ENCODE results near the gene RUVBL1. TPM values are rescaled to one million over a fixed set of nuclear protein-coding genes. Genes with fewer than 3 reads are reported as not detected.

The RUVBL1 gene
- total and polyA plus RNA-seq, 2 experiments from 2014 or later: 29.7 to 33.5 TPM

DNA sequence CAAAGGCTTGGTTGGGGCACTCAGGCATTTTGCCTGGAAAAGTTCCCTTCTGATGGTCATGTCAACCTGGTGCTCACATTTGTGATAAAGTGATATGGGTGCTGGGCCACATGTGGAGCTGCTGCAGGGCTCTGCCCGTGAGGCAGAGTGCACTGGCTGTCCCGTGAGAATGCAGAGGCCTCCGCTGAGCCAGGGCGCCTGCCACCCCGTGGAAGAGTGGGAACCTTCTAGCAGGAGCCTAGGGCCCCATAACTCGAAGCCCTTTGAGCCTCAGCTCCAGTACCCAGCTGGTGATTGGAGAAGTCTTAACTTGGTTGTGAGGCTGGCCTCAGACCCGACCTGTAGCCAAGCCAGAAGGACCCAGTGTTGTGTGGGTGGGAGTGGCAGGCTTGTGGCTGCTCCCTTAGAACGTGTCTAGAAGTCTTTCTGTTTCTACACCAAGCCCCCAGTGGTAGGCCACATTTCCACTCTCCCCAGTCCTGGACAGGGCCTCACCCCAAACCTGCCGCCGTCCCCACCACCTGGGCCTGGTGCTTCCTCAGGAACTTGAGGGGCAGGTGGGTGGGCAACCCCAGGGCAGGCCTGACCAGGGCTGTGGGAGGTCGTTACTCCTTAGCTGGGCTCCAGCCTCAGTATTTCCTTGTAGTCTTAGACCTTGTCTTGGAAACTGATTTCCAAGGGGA, 51.7 kb downstream of the RUVBL1 start:
- TF ChIP-seq, protein P1, sequence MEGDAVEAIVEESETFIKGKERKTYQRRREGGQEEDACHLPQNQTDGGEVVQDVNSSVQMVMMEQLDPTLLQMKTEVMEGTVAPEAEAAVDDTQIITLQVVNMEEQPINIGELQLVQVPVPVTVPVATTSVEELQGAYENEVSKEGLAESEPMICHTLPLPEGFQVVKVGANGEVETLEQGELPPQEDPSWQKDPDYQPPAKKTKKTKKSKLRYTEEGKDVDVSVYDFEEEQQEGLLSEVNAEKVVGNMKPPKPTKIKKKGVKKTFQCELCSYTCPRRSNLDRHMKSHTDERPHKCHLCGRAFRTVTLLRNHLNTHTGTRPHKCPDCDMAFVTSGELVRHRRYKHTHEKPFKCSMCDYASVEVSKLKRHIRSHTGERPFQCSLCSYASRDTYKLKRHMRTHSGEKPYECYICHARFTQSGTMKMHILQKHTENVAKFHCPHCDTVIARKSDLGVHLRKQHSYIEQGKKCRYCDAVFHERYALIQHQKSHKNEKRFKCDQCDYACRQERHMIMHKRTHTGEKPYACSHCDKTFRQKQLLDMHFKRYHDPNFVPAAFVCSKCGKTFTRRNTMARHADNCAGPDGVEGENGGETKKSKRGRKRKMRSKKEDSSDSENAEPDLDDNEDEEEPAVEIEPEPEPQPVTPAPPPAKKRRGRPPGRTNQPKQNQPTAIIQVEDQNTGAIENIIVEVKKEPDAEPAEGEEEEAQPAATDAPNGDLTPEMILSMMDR (IDR thresholded peaks at IDR 0.05; ENCODE audit: poor library complexity): no peak
- TF ChIP-seq EZH2phosphoT487 (IDR thresholded peaks at IDR 0.05; ENCODE audit: low read depth, severe bottlenecking, unreplicated experiment) (no peak), EZH2 (IDR thresholded peaks at IDR 0.05; ENCODE audit: borderline replicate concordance) (no peak)
- Histone ChIP-seq H3K27me3 (no peaks in the 10 kb centered on the region), H3K4me3 (no peak overlapping the region), H4K20me1 (ENCODE audit: insufficient read depth, poor library complexity, severe bottlenecking) (peaks cover 30% of the 10 kb centered on the region), H3K27ac (no peak overlapping the region), H3K4me1 (ENCODE audit: insufficient read depth) (peaks cover 18% of the 10 kb centered on the region), H3K36me3 (replicated peaks; ENCODE audit: insufficient read depth, low read depth) (no peaks in the 10 kb centered on the region), H3K4me2 (no peak overlapping the region), H3K79me2 (no peaks in the 10 kb centered on the region), H3K9me2 (replicated peaks; ENCODE audit: insufficient read depth) (no peaks in the 10 kb centered on the region), H3K9me3 (ENCODE audit: low read depth) (no peaks in the 10 kb centered on the region), H2AFZ (no peak overlapping the region)
- 93% methylated on average over 11 of the region's 11 CpGs for WGBS (ENCODE audit: low lambda C conversion rate, missing lambda C conversion rate)
- DNase-seq (ENCODE audit: low spot score): no peak

DNA sequence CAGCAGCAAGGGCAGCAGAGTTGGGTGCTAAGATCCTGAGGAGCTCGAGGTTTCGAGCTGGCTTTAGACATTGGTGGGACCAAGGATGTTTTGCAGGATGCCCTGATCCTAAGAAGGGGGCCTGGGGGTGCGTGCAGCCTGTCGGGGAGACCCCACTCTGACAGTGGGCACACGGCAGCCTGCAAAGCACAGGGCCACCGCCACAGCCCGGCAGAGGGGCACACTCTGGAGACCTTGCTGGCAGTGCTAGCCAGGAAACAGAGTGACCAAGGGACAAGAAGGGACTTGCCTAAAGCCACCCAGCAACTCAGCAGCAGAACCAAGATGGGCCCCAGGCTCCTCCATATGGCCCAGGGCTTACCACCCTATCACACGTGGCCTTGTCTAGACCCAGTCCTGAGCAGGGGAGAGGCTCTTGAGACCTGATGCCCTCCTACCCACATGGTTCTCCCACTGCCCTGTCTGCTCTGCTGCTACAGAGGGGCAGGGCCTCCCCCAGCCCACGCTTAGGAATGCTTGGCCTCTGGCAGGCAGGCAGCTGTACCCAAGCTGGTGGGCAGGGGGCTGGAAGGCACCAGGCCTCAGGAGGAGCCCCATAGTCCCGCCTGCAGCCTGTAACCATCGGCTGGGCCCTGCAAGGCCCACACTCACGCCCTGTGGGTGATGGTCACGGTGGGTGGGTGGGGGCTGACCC, 52.6 kb downstream of the RUVBL1 start:
- H3K4me1 ChIP-seq (ENCODE audit: insufficient read depth): peaks cover 11% of the 10 kb centered on the region
- H3K9me3 ChIP-seq (ENCODE audit: low read depth): no peaks in the 10 kb centered on the region
- H3K9me2 ChIP-seq (replicated peaks; ENCODE audit: insufficient read depth): no peaks in the 10 kb centered on the region
- H3K4me3 ChIP-seq: no peak overlapping the region
- no peak overlapping the region for H2AFZ ChIP-seq
- no peak overlapping the region for H3K4me2 ChIP-seq
- H3K36me3 ChIP-seq (replicated peaks; ENCODE audit: insufficient read depth, low read depth): no peaks in the 10 kb centered on the region
- 95% methylated on average over 13 of the region's 13 CpGs for WGBS (ENCODE audit: low lambda C conversion rate, missing lambda C conversion rate)
- H3K27ac ChIP-seq: no peak overlapping the region
- no peaks in the 10 kb centered on the region for H3K79me2 ChIP-seq
- peaks cover 33% of the 10 kb centered on the region for H4K20me1 ChIP-seq (ENCODE audit: insufficient read depth, poor library complexity, severe bottlenecking)
- DNase-seq (ENCODE audit: low spot score): no peak
- no peaks in the 10 kb centered on the region for H3K27me3 ChIP-seq
- TF ChIP-seq EZH2 (IDR thresholded peaks at IDR 0.05; ENCODE audit: borderline replicate concordance) (no peak), EZH2phosphoT487 (IDR thresholded peaks at IDR 0.05; ENCODE audit: low read depth, severe bottlenecking, unreplicated experiment) (no peak)
- TF ChIP-seq, protein P1 (IDR thresholded peaks at IDR 0.05; ENCODE audit: poor library complexity): no peak

DNA sequence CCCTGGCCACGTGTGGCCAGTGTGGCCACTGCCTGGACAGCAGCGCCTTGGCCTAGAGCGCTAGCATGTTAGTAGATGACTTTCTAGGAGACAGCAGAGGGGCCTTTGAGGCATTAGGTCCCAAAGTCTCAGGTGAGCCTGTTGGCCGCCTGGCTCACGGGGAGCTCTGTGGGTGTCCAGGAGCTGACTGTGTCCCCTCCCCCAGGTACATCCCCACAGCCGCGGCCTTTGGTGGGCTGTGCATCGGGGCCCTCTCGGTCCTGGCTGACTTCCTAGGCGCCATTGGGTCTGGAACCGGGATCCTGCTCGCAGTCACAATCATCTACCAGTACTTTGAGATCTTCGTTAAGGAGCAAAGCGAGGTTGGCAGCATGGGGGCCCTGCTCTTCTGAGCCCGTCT, 54.3 kb downstream of the RUVBL1 start:
- TF ChIP-seq, protein P1 (IDR thresholded peaks at IDR 0.05; ENCODE audit: poor library complexity): no peak
- no peak overlapping the region for H3K27ac ChIP-seq
- H3K9me3 ChIP-seq (ENCODE audit: low read depth): no peaks in the 10 kb centered on the region
- H3K4me2 ChIP-seq: no peak overlapping the region
- no peak overlapping the region for H3K4me3 ChIP-seq
- no peaks in the 10 kb centered on the region for H3K27me3 ChIP-seq
- no peaks in the 10 kb centered on the region for H3K79me2 ChIP-seq
- no peak for DNase-seq (ENCODE audit: low spot score)
- peaks cover 37% of the 10 kb centered on the region for H4K20me1 ChIP-seq (ENCODE audit: insufficient read depth, poor library complexity, severe bottlenecking)
- no peaks in the 10 kb centered on the region for H3K4me1 ChIP-seq (ENCODE audit: insufficient read depth)
- no peaks in the 10 kb centered on the region for H3K36me3 ChIP-seq (replicated peaks; ENCODE audit: insufficient read depth, low read depth)
- H3K9me2 ChIP-seq (replicated peaks; ENCODE audit: insufficient read depth): no peaks in the 10 kb centered on the region
- no peak overlapping the region for H2AFZ ChIP-seq
- 96% methylated on average over 15 of the region's 15 CpGs for WGBS (ENCODE audit: low lambda C conversion rate, missing lambda C conversion rate)

Measured in hepatocyte (in vitro differentiated cells).